Measurements from ENCODE around the gene LCLAT1.

The LCLAT1 gene

GRCh38 chr2:30503007-30503694, 56.1 kb downstream of the LCLAT1 start:
- CTCF ChIA-PET, result interaction anchor here (0.7 to 1.0 kb wide), 3 partner anchors 90 to 1536 kb away, joined by 3 to 4 read pairs (median 3); partner anchors contain the start of gene DPY30
- Histone ChIP-seq H3K4me3 (ENCODE audit: low read depth, low read length) (no peak overlapping the region), H3K27ac (ENCODE audit: extremely low read depth, low read depth, low read length) (no peak overlapping the region), H3K9me3 (ENCODE audit: control insufficient read depth, insufficient read depth, low read depth, low read length) (no peaks in the 10 kb centered on the region), H3K4me1 (ENCODE audit: control insufficient read depth, insufficient read depth, low read length) (peaks cover 14% of the 10 kb centered on the region), H3K36me3 (ENCODE audit: control insufficient read depth in 2 of 2, insufficient read depth in 1 of 2, low read length in 2 of 2) (peaks cover 0 to 4% of the 10 kb centered on the region in 2 experiments; a peak in 1 of 3 replicates)
- POLR2A ChIA-PET, result no interaction called here
- no peak for TF ChIP-seq ZBTB44 (tag by site-specific recombination; IDR thresholded peaks at IDR 0.05)
- no peak for TF ChIP-seq IKZF3 (tag by site-specific recombination; IDR thresholded peaks at IDR 0.05)
- no peak for TF ChIP-seq ZNF175 (tag by site-specific recombination; IDR thresholded peaks at IDR 0.05)
- TF ChIP-seq ZNF664 (tag by site-specific recombination; IDR thresholded peaks at IDR 0.05), result no peak
- no peak for TF ChIP-seq ZNF48 (tag by site-specific recombination; IDR thresholded peaks at IDR 0.05)
- no peak for TF ChIP-seq EGR2 (tag by site-specific recombination; IDR thresholded peaks at IDR 0.05; ENCODE audit: low read depth)
- no peak for TF ChIP-seq ZNF707 (tag by site-specific recombination; IDR thresholded peaks at IDR 0.05)

- TF ChIP-seq HOXA7 (CRISPR knock-in tag; IDR thresholded peaks at IDR 0.05; ENCODE audit: borderline replicate concordance) (no peak), MZF1 (tag by site-specific recombination; IDR thresholded peaks at IDR 0.05; ENCODE audit: borderline replicate concordance) (peak; percentile 49; the same call in 1 of the 2 replicates)
- Histone ChIP-seq H3K27ac (ENCODE audit: extremely low read depth, low read depth, low read length) (no peak overlapping the region), H3K9me3 (ENCODE audit: control insufficient read depth, insufficient read depth, low read depth, low read length) (no peaks in the 10 kb centered on the region), H3K36me3 (ENCODE audit: control insufficient read depth in 2 of 2, insufficient read depth in 1 of 2, low read length in 2 of 2) (peaks cover 0 to 4% of the 10 kb centered on the region in 2 experiments; a peak in 1 of 3 replicates), H3K4me3 (ENCODE audit: low read depth, low read length) (no peak overlapping the region), H3K4me1 (ENCODE audit: control insufficient read depth, insufficient read depth, low read length) (peaks cover 14% of the 10 kb centered on the region)
- CTCF ChIA-PET, result interaction anchor here (0.7 to 2.1 kb wide), 3 partner anchors 89 to 339 kb away, joined by 3 to 6 read pairs (median 4); no protein-coding TSS in a partner anchor
- POLR2A ChIA-PET, result no interaction called here
Measured at GRCh38 chr2:30503695-30504052, 56.6 kb downstream of the LCLAT1 start.

GRCh38 chr2:30504731-30505130, 57.7 kb downstream of the LCLAT1 start:
- peaks cover 0 to 4% of the 10 kb centered on the region in 2 experiments; a peak in 1 of 3 replicates for H3K36me3 ChIP-seq (ENCODE audit: control insufficient read depth in 2 of 2, insufficient read depth in 1 of 2, low read length in 2 of 2)

More at GRCh38 chr2:30504731-30505130, 57.7 kb downstream of the LCLAT1 start:
- Histone ChIP-seq H3K4me1 (ENCODE audit: control insufficient read depth, insufficient read depth, low read length) (peaks cover 14% of the 10 kb centered on the region), H3K27ac (ENCODE audit: extremely low read depth, low read depth, low read length) (no peak overlapping the region), H3K9me3 (ENCODE audit: control insufficient read depth, insufficient read depth, low read depth, low read length) (no peaks in the 10 kb centered on the region), H3K4me3 (ENCODE audit: low read depth, low read length) (no peak overlapping the region)
- CTCF ChIA-PET, result interaction anchor here (2.1 kb wide), 1 partner anchor 207 kb away, joined by 6 read pairs; no protein-coding TSS in a partner anchor
- POLR2A ChIA-PET, result no interaction called here
- TF ChIP-seq ZNF514 (tag by site-specific recombination; IDR thresholded peaks at IDR 0.05) (no peak), SP3 (tag by site-specific recombination; IDR thresholded peaks at IDR 0.05) (no peak), ZNF341 (tag by site-specific recombination; IDR thresholded peaks at IDR 0.05; ENCODE audit: low read depth) (no peak), ZBTB21 (tag by site-specific recombination; IDR thresholded peaks at IDR 0.05) (no peak), IKZF3 (tag by site-specific recombination; IDR thresholded peaks at IDR 0.05) (no peak), RBAK (tag by site-specific recombination; IDR thresholded peaks at IDR 0.05) (no peak), ZBTB6 (tag by site-specific recombination; IDR thresholded peaks at IDR 0.05) (no peak), EGR2 (tag by site-specific recombination; IDR thresholded peaks at IDR 0.05; ENCODE audit: low read depth) (no peak), ZNF366 (tag by site-specific recombination; conservative IDR thresholded peaks at IDR 0.05) (no peak), ZNF558 (tag by site-specific recombination; IDR thresholded peaks at IDR 0.05) (no peak), HOXC10 (CRISPR knock-in tag; IDR thresholded peaks at IDR 0.05) (no peak), GLIS2 (tag by site-specific recombination; IDR thresholded peaks at IDR 0.05) (no peak), INSM2 (tag by site-specific recombination; IDR thresholded peaks at IDR 0.05) (no peak), ZNF785 (tag by site-specific recombination; IDR thresholded peaks at IDR 0.05) (no peak), ZNF223 (tag by site-specific recombination; IDR thresholded peaks at IDR 0.05) (no peak), ZNF211 (tag by site-specific recombination; IDR thresholded peaks at IDR 0.05; ENCODE audit: low read depth) (no peak), YY2 (tag by site-specific recombination; IDR thresholded peaks at IDR 0.05) (no peak), ZNF76 (tag by site-specific recombination; IDR thresholded peaks at IDR 0.05; ENCODE audit: borderline replicate concordance, low read depth) (no peak), ZNF426 (tag by site-specific recombination; IDR thresholded peaks at IDR 0.05) (no peak)

Data from HEK293 (cell line).